ENCODE measurements around the gene TBC1D9. TPM values are rescaled to one million over a fixed set of nuclear protein-coding genes. Genes with fewer than 3 reads are reported as not detected.

TBC1D9 gene
- total RNA-seq, 1 experiment from 2014 or later = 9.5 TPM

- ChIA-PET POLR2A (no interaction called here), RAD21 (ENCODE audit: low non-redundant PET in 1 of 2, low total read pairs in 2 of 2, uncharacterized antibody in 2 of 2, unreplicated experiment in 2 of 2) (no interaction called here), CTCF (no interaction called here)
- Histone ChIP-seq H3K9ac (ENCODE audit: low read length) (no peak overlapping the region), H3K27ac (ENCODE audit: low read depth, low read length) (no peak overlapping the region), H3K4me1 (ENCODE audit: control insufficient read depth in 1 of 2, insufficient read depth in 2 of 2, low read length in 2 of 2) (peaks cover 3 to 6% of the 10 kb centered on the region in 2 experiments), H4K20me1 (ENCODE audit: insufficient read depth) (no peaks in the 10 kb centered on the region), H3K4me3 (replicated peaks in 1 of 2; ENCODE audit: low read depth in 1 of 2, low read length in 2 of 2) (no peak overlapping the region), H3K36me3 (ENCODE audit: control insufficient read depth in 1 of 2, insufficient read depth in 2 of 2, low read length in 2 of 2) (no peaks in the 10 kb centered on the region), H2AFZ (ENCODE audit: low read depth, low read length, poor library complexity, severe bottlenecking) (no peak overlapping the region), H3K9me2 (ENCODE audit: insufficient read depth) (no peaks in the 10 kb centered on the region), H3K9me3 (ENCODE audit: control insufficient read depth in 1 of 2, insufficient read depth in 1 of 2, low read depth in 1 of 2, low read length in 2 of 2) (no peaks in the 10 kb centered on the region), H3K4me2 (ENCODE audit: low read length) (no peak overlapping the region), H3K27me3 (ENCODE audit: insufficient read depth, low read length) (no peaks in the 10 kb centered on the region), H3K79me2 (ENCODE audit: insufficient read depth, low read length) (no peaks in the 10 kb centered on the region)
- DNase-seq (ENCODE audit: low read depth, low spot score) = no peak
- no TSS peak for BruUV-seq (replicated peaks)
- no peak for TF ChIP-seq REST (IDR thresholded peaks at IDR 0.05; ENCODE audit: low read depth)
- no peak for ATAC-seq
- intact Hi-C loops (cut with micrococcal nuclease) = no loop called here
Measured at GRCh38 chr4:140641105-140641555, 115.1 kb downstream of the TBC1D9 start.

GRCh38 chr4:140640150-140640748, 115.9 kb downstream of the TBC1D9 start:
- peaks cover 12 to 15% of the 10 kb centered on the region in 2 experiments for H3K4me1 ChIP-seq (ENCODE audit: control insufficient read depth in 1 of 2, insufficient read depth in 2 of 2, low read length in 2 of 2)
- H3K9ac ChIP-seq (ENCODE audit: low read length) = no peak overlapping the region
- H3K9me2 ChIP-seq (ENCODE audit: insufficient read depth) = no peaks in the 10 kb centered on the region
- H3K4me2 ChIP-seq (ENCODE audit: low read length) = no peak overlapping the region
- no peaks in the 10 kb centered on the region for H3K79me2 ChIP-seq (ENCODE audit: insufficient read depth, low read length)
- TF ChIP-seq SRF (IDR thresholded peaks at IDR 0.05; ENCODE audit: low read depth) (no peak), ZBTB33 (IDR thresholded peaks at IDR 0.05; ENCODE audit: extremely low read depth, insufficient replicate concordance, low read length) (no peak), REST (IDR thresholded peaks at IDR 0.05; ENCODE audit: low read depth) (no peak), POLR2A (IDR thresholded peaks at IDR 0.05; ENCODE audit: borderline replicate concordance, extremely low read depth, insufficient read depth, insufficient read length) (no peak)
- RAD21 ChIA-PET (ENCODE audit: low non-redundant PET in 1 of 2, low total read pairs in 2 of 2, uncharacterized antibody in 2 of 2, unreplicated experiment in 2 of 2) = no interaction called here
- no peak overlapping the region for H2AFZ ChIP-seq (ENCODE audit: low read depth, low read length, poor library complexity, severe bottlenecking)
- no peak overlapping the region for H3K4me3 ChIP-seq (replicated peaks in 1 of 2; ENCODE audit: low read depth in 1 of 2, low read length in 2 of 2)
- no peaks in the 10 kb centered on the region for H3K9me3 ChIP-seq (ENCODE audit: control insufficient read depth in 1 of 2, insufficient read depth in 1 of 2, low read depth in 1 of 2, low read length in 2 of 2)
- no TSS peak for BruUV-seq (replicated peaks)
- no peaks in the 10 kb centered on the region for H4K20me1 ChIP-seq (ENCODE audit: insufficient read depth)
- intact Hi-C loops (cut with micrococcal nuclease) = no loop called here
- no peaks in the 10 kb centered on the region for H3K36me3 ChIP-seq (ENCODE audit: control insufficient read depth in 1 of 2, insufficient read depth in 2 of 2, low read length in 2 of 2)
- ATAC-seq (no peak), DNase-seq (ENCODE audit: low read depth, low spot score) (no peak)
- POLR2A ChIA-PET = no interaction called here
- no peaks in the 10 kb centered on the region for H3K27me3 ChIP-seq (ENCODE audit: insufficient read depth, low read length)
- CTCF ChIA-PET = interaction anchor here (2.0 kb wide), 1 partner anchor 280 kb away, joined by 16 read pairs; no protein-coding TSS in a partner anchor
- no peak overlapping the region for H3K27ac ChIP-seq (ENCODE audit: low read depth, low read length)
